ENCODE results near the gene SLC2A8. TPM values are rescaled to one million over a fixed set of nuclear protein-coding genes. Genes with fewer than 3 reads are reported as not detected.

Gene SLC2A8
- total and polyA plus RNA-seq, 2 donors (not counting 1 experiment from before 2014, with no cell fraction given) = 8.3 to 14.2 TPM

- H3K36me3 ChIP-seq (replicated peaks in 1 of 2; ENCODE audit: control extremely low read depth in 1 of 2, control insufficient read depth in 1 of 2, extremely low read depth in 1 of 2, insufficient read depth in 2 of 2, low read length in 1 of 2) = peaks cover 0 to 41% of the 10 kb centered on the region in 2 experiments
- no peaks in the 10 kb centered on the region for H3K27me3 ChIP-seq (replicated peaks in 1 of 4; ENCODE audit: control extremely low read depth in 1 of 4, control insufficient read depth in 3 of 4, insufficient read depth in 4 of 4, low read length in 3 of 4)
- Mint-ChIP-seq H3K27me3 (no peaks in the 10 kb centered on the region), H3K27ac (no peak overlapping the region), H3K9me3 (ENCODE audit: insufficient read depth) (no peaks in the 10 kb centered on the region), H3K4me1 (peaks cover 16% of the 10 kb centered on the region), H3K4me3 (no peak overlapping the region)
- TF ChIP-seq EZH2 (IDR thresholded peaks at IDR 0.05; ENCODE audit: borderline replicate concordance, insufficient read depth, low read depth, low read length, poor library complexity, severe bottlenecking) (no peak), CTCF (IDR thresholded peaks at IDR 0.05) (no peak)
- H3K4me1 ChIP-seq (ENCODE audit: control insufficient read depth in 2 of 2, insufficient read depth in 2 of 2, low read length in 2 of 2) = peaks cover 10 to 19% of the 10 kb centered on the region in 2 donors
- H4K20me1 ChIP-seq (ENCODE audit: control insufficient read depth, insufficient read depth, low read length, poor library complexity, severe bottlenecking) = no peaks in the 10 kb centered on the region
- H3K4me3 ChIP-seq (ENCODE audit: control extremely low read depth in 1 of 5, extremely low read depth in 1 of 5, insufficient read depth in 1 of 5, low read depth in 2 of 5, low read length in 4 of 5) = no peak overlapping the region
- CTCF ChIA-PET = no interaction called here
- H3K79me2 ChIP-seq (ENCODE audit: control insufficient read depth, insufficient read depth, low read length) = no peaks in the 10 kb centered on the region
- intact Hi-C loops (cut with micrococcal nuclease) = loop anchor here (10.0 kb wide), 1 partner anchor 817 kb away; the partner anchor contains the start of genes GOLGA2 and SWI5
- WGBS (ENCODE audit: insufficient coverage) = 94% methylated on average over 16 of the region's 17 CpGs
- no peak overlapping the region for H3K4me2 ChIP-seq (replicated peaks; ENCODE audit: low read depth, low read length, poor library complexity, severe bottlenecking)
- no peaks in the 10 kb centered on the region for H3K9me3 ChIP-seq (ENCODE audit: control extremely low read depth in 1 of 3, control insufficient read depth in 2 of 3, insufficient read depth in 1 of 3, low read length in 2 of 3)
- ATAC-seq (ENCODE audit: low read depth) = no peak
- no peak overlapping the region for H3K9ac ChIP-seq (ENCODE audit: low read length)
- no peak for DNase-seq
- H3K27ac ChIP-seq (ENCODE audit: low read length in 2 of 2) = no peak overlapping the region
- POLR2A ChIA-PET = interaction anchor here (0.7 kb wide), 1 partner anchor 34 kb away, joined by 4 read pairs; no protein-coding TSS in a partner anchor
- no peak overlapping the region for H2AFZ ChIP-seq (ENCODE audit: insufficient read depth, low read depth, low read length, poor library complexity, severe bottlenecking)
Observed at GRCh38 chr9:127457191-127457878, 60.4 kb downstream of the SLC2A8 start.

Small RNA genes lying within 50 kb of the gene (small RNA-seq; reads per million reads assigned to genes)
- gene SNORA65 (ENCODE audit: insufficient read length, low read depth, low replicate concordance) = 44.2 reads per million, percentile 93 among the genes with 10 or more reads in this experiment

Other genes with a start within 250 kb of the SLC2A8 start
- gene GARNL3, start 132.4 kb upstream of the SLC2A8 start, total RNA-seq = 10.7 and 12.6 TPM in 2 replicates
- gene GARNL3, start 132.4 kb upstream of the SLC2A8 start, polyA plus RNA-seq = 1.4 and 1.5 TPM in 2 replicates
- gene ZNF79, start 27.2 kb downstream of the SLC2A8 start, total RNA-seq = 16.1 and 17.7 TPM in 2 replicates
- gene ZNF79, start 27.2 kb downstream of the SLC2A8 start, polyA plus RNA-seq = 3.3 and 4.8 TPM in 2 replicates
- gene RPL12, start 54.2 kb downstream of the SLC2A8 start, total RNA-seq = 1,232 and 1,334 TPM in 2 replicates
- gene RPL12, start 54.2 kb downstream of the SLC2A8 start, polyA plus RNA-seq = 3,459 and 4,444 TPM in 2 replicates
- 31.5 and 39.8 TPM in 2 replicates for gene LRSAM1, start 54.3 kb downstream of the SLC2A8 start, total RNA-seq
- gene LRSAM1, start 54.3 kb downstream of the SLC2A8 start, polyA plus RNA-seq = 30.6 and 36.0 TPM in 2 replicates
- 0.62 and 0.78 TPM in 2 replicates for gene STXBP1, start 215.1 kb downstream of the SLC2A8 start, total RNA-seq
- gene STXBP1, start 215.1 kb downstream of the SLC2A8 start, polyA plus RNA-seq = 0.16 TPM in 1 of 2 replicates, not detected in the other